ENCODE results near the gene PLXNA4.

DNA sequence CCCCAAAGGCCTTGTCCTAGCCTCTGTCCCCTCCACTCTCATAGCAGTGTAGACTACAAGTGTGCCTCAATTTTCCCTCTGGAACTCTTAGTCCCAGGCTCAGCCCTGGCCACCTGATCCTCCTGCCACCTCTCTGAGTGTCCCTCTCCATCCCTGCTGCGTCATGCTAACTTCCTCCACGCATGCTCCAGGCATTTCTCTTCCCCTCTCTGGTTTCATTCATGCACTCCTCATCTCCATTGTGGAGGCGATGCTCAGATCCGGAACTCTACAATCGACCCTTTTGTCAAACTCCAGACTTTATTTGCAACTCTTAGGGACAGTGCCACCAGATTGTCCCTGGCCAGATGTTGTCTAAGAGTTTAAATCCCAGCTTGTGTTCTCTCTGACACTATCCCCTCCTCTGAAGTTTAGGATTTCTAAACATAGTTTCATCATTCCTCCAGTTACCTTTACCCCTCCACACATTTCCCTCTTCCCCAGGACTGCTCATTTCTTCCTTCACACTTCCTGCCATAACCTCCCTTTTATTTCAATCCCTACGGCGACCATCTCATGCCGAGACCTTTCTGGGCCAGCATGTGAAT is 492.6 kb downstream of the PLXNA4 start:
- TF ChIP-seq, protein P1, sequence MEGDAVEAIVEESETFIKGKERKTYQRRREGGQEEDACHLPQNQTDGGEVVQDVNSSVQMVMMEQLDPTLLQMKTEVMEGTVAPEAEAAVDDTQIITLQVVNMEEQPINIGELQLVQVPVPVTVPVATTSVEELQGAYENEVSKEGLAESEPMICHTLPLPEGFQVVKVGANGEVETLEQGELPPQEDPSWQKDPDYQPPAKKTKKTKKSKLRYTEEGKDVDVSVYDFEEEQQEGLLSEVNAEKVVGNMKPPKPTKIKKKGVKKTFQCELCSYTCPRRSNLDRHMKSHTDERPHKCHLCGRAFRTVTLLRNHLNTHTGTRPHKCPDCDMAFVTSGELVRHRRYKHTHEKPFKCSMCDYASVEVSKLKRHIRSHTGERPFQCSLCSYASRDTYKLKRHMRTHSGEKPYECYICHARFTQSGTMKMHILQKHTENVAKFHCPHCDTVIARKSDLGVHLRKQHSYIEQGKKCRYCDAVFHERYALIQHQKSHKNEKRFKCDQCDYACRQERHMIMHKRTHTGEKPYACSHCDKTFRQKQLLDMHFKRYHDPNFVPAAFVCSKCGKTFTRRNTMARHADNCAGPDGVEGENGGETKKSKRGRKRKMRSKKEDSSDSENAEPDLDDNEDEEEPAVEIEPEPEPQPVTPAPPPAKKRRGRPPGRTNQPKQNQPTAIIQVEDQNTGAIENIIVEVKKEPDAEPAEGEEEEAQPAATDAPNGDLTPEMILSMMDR (IDR thresholded peaks at IDR 0.05; ENCODE audit: low read depth, low read length, poor library complexity, severe bottlenecking): no peak
- TF ChIP-seq EZH2phosphoT487 (IDR thresholded peaks at IDR 0.05; ENCODE audit: borderline replicate concordance, low read length): no peak

Data from DOHH2 (cell line).